H1 (cell line): ENCODE data around the gene SEMA6A. TPM values are rescaled to one million over a fixed set of nuclear protein-coding genes. Genes with fewer than 3 reads are reported as not detected.

Experiments
- CTCF ChIA-PET: fragments of 300-600 bp; sonication (Branson Sonifier 250); formaldehyde crosslinking; loops from one replicate; lab custom pipeline; 2021; ENCODE audit not compliant: partially characterized antibody; lab: Charles Lee
- POLR2A ChIA-PET: fragments of 300-600 bp; sonication (Branson Sonifier 250); formaldehyde crosslinking; loops from one replicate; lab custom pipeline; 2021; ENCODE audit warnings: inconsistent platforms; ENCODE audit not compliant: partially characterized antibody; lab: Charles Lee
- DNase-seq, 2 experiments: peaks; one replicate each; pipeline versions ENCODE4 v3.0.0 to v3.0.0-alpha.2; 2010 to 2022; ENCODE audit warnings: low spot score in 2 of 2, low read depth in 1 of 2, mixed read lengths in 1 of 2
- FAIRE-seq: peaks from 2 replicates; lab custom pipeline; 2011; peaks lifted over from hg19 to GRCh38; lab: Jason Lieb, UNC
- H2AFZ ChIP-seq: 2 replicates; pipeline ENCODE4 v1.8.1; 2012; ENCODE audit warnings: low read length, inconsistent platforms
- H2AK5ac ChIP-seq: 2 replicates; pipeline ENCODE4 v1.6.1; 2013; ENCODE audit warnings: low read depth, low read length
- H2BK120ac ChIP-seq: replicated peaks from 2 replicates; pipeline ENCODE3; 2013; ENCODE audit warnings: low read depth, low read length, inconsistent platforms
- H2BK12ac ChIP-seq: 2 replicates; pipeline ENCODE4 v1.6.1; 2013; ENCODE audit warnings: low read depth, low read length
- H2BK15ac ChIP-seq: 2 replicates; pipeline ENCODE4 v1.6.1; 2013; ENCODE audit warnings: low read length
- H2BK20ac ChIP-seq: 2 replicates; pipeline ENCODE4 v1.6.1; 2013; ENCODE audit warnings: low read length
- H2BK5ac ChIP-seq: 2 replicates; pipeline ENCODE4 v1.6.1; 2013; ENCODE audit warnings: low read depth, low read length
- H3K14ac ChIP-seq: 2 replicates; pipeline ENCODE4 v1.6.1; 2013; ENCODE audit warnings: inconsistent platforms; ENCODE audit not compliant: insufficient read length
- H3K18ac ChIP-seq: 2 replicates; pipeline ENCODE4 v1.6.1; 2013; ENCODE audit warnings: low read length; ENCODE audit errors: extremely low read depth
- H3K23ac ChIP-seq: 2 replicates; pipeline ENCODE4 v1.6.1; 2013; ENCODE audit warnings: inconsistent platforms; ENCODE audit not compliant: insufficient read length
- H3K23me2 ChIP-seq: 2 replicates; pipeline ENCODE4 v1.6.1; 2013; ENCODE audit warnings: low read depth, low read length
- H3K27ac ChIP-seq: 2 replicates; pipeline ENCODE4 v1.6.1; 2011; ENCODE audit warnings: low read depth, low read length, inconsistent platforms
- H3K27me3 ChIP-seq, 4 experiments: replicated peaks in 1 of 4; 1 replicate in 1 of 4; 2 replicates in 3 of 4; pipeline versions ENCODE4 v1.6.1 to v1.8.1; 2011 to 2013; ENCODE audit warnings: low read length in 3 of 4, mild to moderate bottlenecking in 3 of 4, inconsistent platforms in 2 of 4, mixed read lengths in 2 of 4, moderate library complexity in 1 of 4; ENCODE audit not compliant: control insufficient read depth in 3 of 4, insufficient read depth in 3 of 4; ENCODE audit errors: extremely low read depth in 1 of 4
- H3K36me3 ChIP-seq, 4 experiments: 2 replicates each; pipeline versions ENCODE4 v1.6.1 to v1.8.1; 2011 to 2013; ENCODE audit warnings: mild to moderate bottlenecking in 4 of 4, low read length in 3 of 4, moderate library complexity in 2 of 4, control low read depth in 1 of 4, inconsistent platforms in 1 of 4; ENCODE audit not compliant: insufficient read depth in 4 of 4, control insufficient read depth in 2 of 4
- H3K4ac ChIP-seq: replicated peaks from 2 replicates; pipeline ENCODE3; 2013; ENCODE audit warnings: low read length, low read depth, mixed read lengths, inconsistent platforms; ENCODE audit not compliant: insufficient read length
- H3K4me1 ChIP-seq, 4 experiments: replicated peaks in 1 of 4; 1 replicate in 1 of 4; 2 replicates in 3 of 4; pipeline versions ENCODE4 v1.6.1 to v1.8.1; 2011 to 2013; ENCODE audit warnings: low read length in 3 of 4, inconsistent platforms in 2 of 4, mixed read lengths in 1 of 4; ENCODE audit not compliant: insufficient read depth in 4 of 4, control insufficient read depth in 3 of 4
- H3K4me2 ChIP-seq, 2 experiments: 2 replicates each; pipeline versions ENCODE4 v1.6.1 to v1.8.1; 2011 to 2013; ENCODE audit warnings: low read depth in 2 of 2, low read length in 2 of 2, control low read depth in 1 of 2, inconsistent platforms in 1 of 2, mild to moderate bottlenecking in 1 of 2; ENCODE audit not compliant: insufficient read depth in 1 of 2
- H3K4me3 ChIP-seq, 4 experiments: fragments of 200-600, 300-600 bp in 1 of 4; sonication (generic), shearing (Covaris generic), sonication (Bioruptor Twin) in 1 of 4; 2 replicates each; pipeline versions ENCODE4 v1.5.1 to v1.8.1; 2011 to 2016; ENCODE audit warnings: low read length in 4 of 4, low read depth in 3 of 4, control low read depth in 2 of 4, inconsistent platforms in 2 of 4, mild to moderate bottlenecking in 2 of 4, mixed read lengths in 1 of 4, moderate library complexity in 1 of 4; ENCODE audit not compliant: insufficient read depth in 2 of 4; ENCODE audit errors: extremely low read depth in 1 of 4
- H3K56ac ChIP-seq: replicated peaks from 2 replicates; pipeline ENCODE3; 2013; ENCODE audit warnings: low read depth, mild to moderate bottlenecking, mixed read lengths, low read length, inconsistent platforms; ENCODE audit not compliant: insufficient read length
- H3K79me1 ChIP-seq: 2 replicates; pipeline ENCODE4 v1.6.1; 2013; ENCODE audit warnings: low read depth, low read length, control low read depth
- H3K79me2 ChIP-seq, 2 experiments: 2 replicates each; pipeline versions ENCODE4 v1.6.1 to v1.8.1; 2012 to 2013; ENCODE audit warnings: low read length in 2 of 2, mild to moderate bottlenecking in 2 of 2, inconsistent platforms in 1 of 2; ENCODE audit not compliant: insufficient read depth in 2 of 2, control insufficient read depth in 1 of 2
- H3K9ac ChIP-seq, 4 experiments: replicated peaks in 1 of 4; 1 replicate in 1 of 4; 2 replicates in 3 of 4; pipeline versions ENCODE4 v1.6.1 to v1.8.1; 2011 to 2013; ENCODE audit warnings: low read depth in 3 of 4, low read length in 3 of 4, control low read depth in 2 of 4, mild to moderate bottlenecking in 2 of 4, moderate library complexity in 2 of 4, inconsistent platforms in 1 of 4; ENCODE audit errors: extremely low read depth in 1 of 4
- H3K9me3 ChIP-seq, 2 experiments: 2 replicates each; pipeline versions ENCODE4 v1.6.1 to v1.8.1; 2012 to 2013; ENCODE audit warnings: mild to moderate bottlenecking in 2 of 2, moderate library complexity in 2 of 2, control low read depth in 1 of 2, inconsistent platforms in 1 of 2, low read depth in 1 of 2, low read length in 1 of 2, mixed read lengths in 1 of 2; ENCODE audit not compliant: insufficient read depth in 2 of 2
- H4K20me1 ChIP-seq, 2 experiments: replicated peaks in 1 of 2; 2 replicates each; pipeline versions ENCODE3 to v1.8.1; 2011 to 2013; ENCODE audit warnings: inconsistent platforms in 2 of 2, low read length in 2 of 2, mild to moderate bottlenecking in 1 of 2; ENCODE audit not compliant: insufficient read depth in 2 of 2, control insufficient read depth in 1 of 2
- H4K5ac ChIP-seq: 2 replicates; pipeline ENCODE4 v1.6.1; 2013; ENCODE audit warnings: low read length, low read depth, mixed read lengths, inconsistent platforms; ENCODE audit not compliant: insufficient read length
- H4K8ac ChIP-seq: 2 replicates; pipeline ENCODE4 v1.8.0; 2013; ENCODE audit warnings: mild to moderate bottlenecking, moderate library complexity, low read length, inconsistent platforms; ENCODE audit not compliant: insufficient read depth; ENCODE audit errors: extremely low read depth
- H4K91ac ChIP-seq: replicated peaks from 2 replicates; pipeline ENCODE3; 2013; ENCODE audit warnings: low read length, mixed read lengths, inconsistent platforms; ENCODE audit not compliant: insufficient read length
- BACH1 ChIP-seq: IDR thresholded peaks from 2 replicates; pipeline ENCODE4 v1.6.1; 2012; ENCODE audit warnings: low read length, improper control_type of control experiment
- EGR1 ChIP-seq: IDR thresholded peaks from 2 replicates; pipeline ENCODE4 v1.6.1; 2011; ENCODE audit warnings: low read depth, low read length, borderline replicate concordance
- JUND ChIP-seq: IDR thresholded peaks from 2 replicates; pipeline ENCODE4 v1.6.1; 2011; ENCODE audit warnings: mild to moderate bottlenecking, improper control_type of control experiment, low read length
- NRF1 ChIP-seq: IDR thresholded peaks from 2 replicates; pipeline ENCODE4 v1.6.1; 2011; ENCODE audit warnings: mild to moderate bottlenecking, low read depth, low read length, improper control_type of control experiment
- WGBS, 2 experiments: shearing (Covaris generic) in 1 of 2; methylation state at CpG; one replicate each; pipeline versions ENCODE4 v1.1.6 to v1.1.7; 2013 to 2015; ENCODE audit warnings: low lambda C conversion rate in 2 of 2, mixed read lengths in 2 of 2, inconsistent platforms in 1 of 2, low coverage in 1 of 2, missing lambda C conversion rate in 1 of 2; ENCODE audit not compliant: insufficient replicate concordance in 2 of 2, insufficient coverage in 1 of 2, insufficient read length in 1 of 2; ENCODE audit errors: extremely low coverage in 1 of 2, missing lambda C conversion rate in 1 of 2; 5-methylcytosine and 5-hydroxymethylcytosine counted together
- polyA plus RNA-seq, 7 experiments: library from polyadenylated mRNA; depleted of rRNA in 3 of 7; stranded (reverse) in 5 of 7; unstranded in 2 of 7; fragments of >200 nt in 5 of 7; fragments of 200-250 nt in 2 of 7; gene quantifications; 1 replicate in 5 of 7; 2 replicates in 1 of 7; 4 replicates in 1 of 7; pipeline versions ENCODE4 v1.2.1 to v1.2.3, GENCODE V29; 2011 to 2013; ENCODE audit warnings: missing spikeins in 2 of 7, mixed read lengths in 2 of 7
- total RNA-seq: library from RNA; stranded (reverse); fragmentation: NEBNext Ultra II Directional; extraction: Animal tissue kit (Norgen Biotek cat#: 25700); gene quantifications from 2 replicates; pipeline ENCODE4 v1.2.1, GENCODE V29; 2021

SEMA6A gene
- total and polyA plus RNA-seq, 2 of the 8 experiments (the other 6 are each of a cell fraction or from before 2014, with no cell fraction given), result 78.3 to 277 TPM

- FAIRE-seq, result no peak
- Histone ChIP-seq H3K27ac (no peak overlapping the region), H4K20me1 (no peaks in the 10 kb centered on the region), H3K27me3 (no peaks in the 10 kb centered on the region), H3K4me3 (no peak overlapping the region), H3K23me2 (no peaks in the 10 kb centered on the region), H3K79me1 (no peaks in the 10 kb centered on the region), H2BK5ac (no peak overlapping the region), H2BK12ac (no peak overlapping the region), H3K4me2 (no peak overlapping the region), H3K14ac (no peak overlapping the region), H3K36me3 (no peaks in the 10 kb centered on the region), H3K9me3 (no peaks in the 10 kb centered on the region), H4K91ac (no peak overlapping the region), H2AFZ (no peak overlapping the region), H2AK5ac (no peak overlapping the region), H3K4ac (no peak overlapping the region), H4K5ac (no peak overlapping the region), H3K56ac (no peak overlapping the region), H3K23ac (no peak overlapping the region), H3K9ac (no peak overlapping the region), H2BK15ac (no peak overlapping the region), H3K18ac (no peak overlapping the region), H4K8ac (no peak overlapping the region), H3K4me1 (no peaks in the 10 kb centered on the region; a peak in 1 of 7 replicates), H2BK20ac (no peak overlapping the region), H3K79me2 (no peaks in the 10 kb centered on the region), H2BK120ac (no peak overlapping the region)
- POLR2A ChIA-PET, result no interaction called here
- 89% methylated on average over 3 of the region's 3 CpGs; no CpG with 5 or more reads in 1 of the 2 experiments for WGBS, 2 experiments
- CTCF ChIA-PET, result interaction anchor here (1.4 kb wide), 1 partner anchor 17 kb away, joined by 4 read pairs; no protein-coding TSS in a partner anchor
- TF ChIP-seq NRF1 (no peak), JUND (no peak), BACH1 (no peak), EGR1 (no peak)
- DNase-seq, result no peak
Measured at GRCh38 chr5:116595498-116595897, 20.9 kb upstream of the SEMA6A start.
